ENCODE results near the gene SMARCC2. TPM values are rescaled to one million over a fixed set of nuclear protein-coding genes. Genes with fewer than 3 reads are reported as not detected.

The SMARCC2 gene
- total and polyA plus RNA-seq, 9 of the 15 experiments (the other 6 are each of a cell fraction or from before 2014, with no cell fraction given): 11.9 to 86.0 (median 36.6) TPM

DNA sequence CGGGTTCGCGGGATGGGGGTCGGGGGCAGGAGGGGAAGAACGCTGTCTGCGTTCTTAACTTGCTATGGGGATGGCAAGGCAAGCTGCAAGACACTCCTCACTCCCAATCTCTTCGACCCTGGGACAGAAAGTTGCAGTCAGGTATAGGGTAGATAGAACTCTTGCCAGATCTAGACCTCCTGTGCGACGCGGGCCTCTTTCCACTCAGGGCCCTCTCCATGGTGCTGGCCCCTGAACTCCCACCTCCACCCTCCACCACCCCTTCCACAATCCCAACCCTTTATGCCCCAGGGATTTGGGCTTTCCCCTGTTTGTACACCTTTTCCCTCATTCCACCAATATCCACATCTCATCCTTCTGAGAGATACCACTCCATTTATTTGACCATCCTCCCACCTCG, 35.7 kb upstream of the SMARCC2 start:
- Histone ChIP-seq H2AFZ (ENCODE audit: low read depth, low read length) (peak overlapping the region; percentile 96), H3K4me2 (ENCODE audit: insufficient read depth, low read length) (peak overlapping the region; percentile 97), H3K9me3 (replicated peaks; ENCODE audit: control insufficient read depth, insufficient read depth, low read depth, low read length) (no peaks in the 10 kb centered on the region), H3K9me1 (ENCODE audit: control insufficient read depth, insufficient read depth, low read length) (no peaks in the 10 kb centered on the region), H3K4me3 (peak overlapping the region; percentile 95), H3K27me3 (ENCODE audit: control insufficient read depth in 2 of 2, insufficient read depth in 2 of 2, low read length in 2 of 2) (no peaks in the 10 kb centered on the region), H3K9ac (ENCODE audit: insufficient read depth in 1 of 2, low read depth in 2 of 2, low read length in 2 of 2) (peak overlapping the region; percentile 81 to 92; a peak in 3 of 4 replicates), H3K36me3 (ENCODE audit: control insufficient read depth, insufficient read depth, low read length) (peaks cover 9% of the 10 kb centered on the region; the same call in 2 of the 3 replicates), H3K4me1 (replicated peaks in 1 of 2; ENCODE audit: control insufficient read depth in 2 of 2, insufficient read depth in 2 of 2, low read length in 2 of 2) (peaks cover 28 to 31% of the 10 kb centered on the region in 2 experiments; a peak in 4 of 5 replicates), H3K79me2 (ENCODE audit: control insufficient read depth, insufficient read depth, low read length) (peaks cover 39% of the 10 kb centered on the region), H3K27ac (ENCODE audit: extremely low read depth, low read depth, low read length) (peak overlapping the region; percentile 72; the same call in 2 of the 3 replicates), H4K20me1 (replicated peaks; ENCODE audit: control insufficient read depth, insufficient read depth, low read length) (no peaks in the 10 kb centered on the region)
- ATAC-seq (no peak), DNase-seq (ENCODE audit: extremely low read depth in 1 of 4, low spot score in 3 of 4) (peak in 1 of 4 experiments; percentile 35), FAIRE-seq (no peak)
- ChIA-PET POLR2A (no interaction called here), CTCF (ENCODE audit: low intra/inter-chr PET ratio) (interaction anchor here (0.6 to 2.8 kb wide), 4 partner anchors 9 to 106 kb away, joined by 3 to 31 read pairs (median 14); partner anchors contain the start of gene ZC3H10)
- in situ Hi-C loops (cut with MboI): no loop called here
- intact Hi-C loops (cut with micrococcal nuclease): loop anchor here (1.0 to 10.0 kb wide), 6 partner anchors 19 to 180 kb away; partner anchors contain the start of genes ANKRD52, COQ10A and RPS26
- WGBS (ENCODE audit: insufficient coverage, low coverage, missing lambda C conversion rate): 20% methylated on average over 8 of the region's 11 CpGs
- no TSS peak for BruUV-seq (replicated peaks)
- no peak for TF ChIP-seq HNRNPL (IDR thresholded peaks at IDR 0.05; ENCODE audit: low read depth, low read length)
- TF ChIP-seq EHMT2 (IDR thresholded peaks at IDR 0.05): peak; percentile 94
- TF ChIP-seq, protein P1, sequence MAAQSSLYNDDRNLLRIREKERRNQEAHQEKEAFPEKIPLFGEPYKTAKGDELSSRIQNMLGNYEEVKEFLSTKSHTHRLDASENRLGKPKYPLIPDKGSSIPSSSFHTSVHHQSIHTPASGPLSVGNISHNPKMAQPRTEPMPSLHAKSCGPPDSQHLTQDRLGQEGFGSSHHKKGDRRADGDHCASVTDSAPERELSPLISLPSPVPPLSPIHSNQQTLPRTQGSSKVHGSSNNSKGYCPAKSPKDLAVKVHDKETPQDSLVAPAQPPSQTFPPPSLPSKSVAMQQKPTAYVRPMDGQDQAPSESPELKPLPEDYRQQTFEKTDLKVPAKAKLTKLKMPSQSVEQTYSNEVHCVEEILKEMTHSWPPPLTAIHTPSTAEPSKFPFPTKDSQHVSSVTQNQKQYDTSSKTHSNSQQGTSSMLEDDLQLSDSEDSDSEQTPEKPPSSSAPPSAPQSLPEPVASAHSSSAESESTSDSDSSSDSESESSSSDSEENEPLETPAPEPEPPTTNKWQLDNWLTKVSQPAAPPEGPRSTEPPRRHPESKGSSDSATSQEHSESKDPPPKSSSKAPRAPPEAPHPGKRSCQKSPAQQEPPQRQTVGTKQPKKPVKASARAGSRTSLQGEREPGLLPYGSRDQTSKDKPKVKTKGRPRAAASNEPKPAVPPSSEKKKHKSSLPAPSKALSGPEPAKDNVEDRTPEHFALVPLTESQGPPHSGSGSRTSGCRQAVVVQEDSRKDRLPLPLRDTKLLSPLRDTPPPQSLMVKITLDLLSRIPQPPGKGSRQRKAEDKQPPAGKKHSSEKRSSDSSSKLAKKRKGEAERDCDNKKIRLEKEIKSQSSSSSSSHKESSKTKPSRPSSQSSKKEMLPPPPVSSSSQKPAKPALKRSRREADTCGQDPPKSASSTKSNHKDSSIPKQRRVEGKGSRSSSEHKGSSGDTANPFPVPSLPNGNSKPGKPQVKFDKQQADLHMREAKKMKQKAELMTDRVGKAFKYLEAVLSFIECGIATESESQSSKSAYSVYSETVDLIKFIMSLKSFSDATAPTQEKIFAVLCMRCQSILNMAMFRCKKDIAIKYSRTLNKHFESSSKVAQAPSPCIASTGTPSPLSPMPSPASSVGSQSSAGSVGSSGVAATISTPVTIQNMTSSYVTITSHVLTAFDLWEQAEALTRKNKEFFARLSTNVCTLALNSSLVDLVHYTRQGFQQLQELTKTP (IDR thresholded peaks at IDR 0.05; ENCODE audit: low read depth in 1 of 2, partially characterized antibody in 2 of 2): peak in 1 of 2 experiments; percentile 47
- TF ChIP-seq, protein P2, sequence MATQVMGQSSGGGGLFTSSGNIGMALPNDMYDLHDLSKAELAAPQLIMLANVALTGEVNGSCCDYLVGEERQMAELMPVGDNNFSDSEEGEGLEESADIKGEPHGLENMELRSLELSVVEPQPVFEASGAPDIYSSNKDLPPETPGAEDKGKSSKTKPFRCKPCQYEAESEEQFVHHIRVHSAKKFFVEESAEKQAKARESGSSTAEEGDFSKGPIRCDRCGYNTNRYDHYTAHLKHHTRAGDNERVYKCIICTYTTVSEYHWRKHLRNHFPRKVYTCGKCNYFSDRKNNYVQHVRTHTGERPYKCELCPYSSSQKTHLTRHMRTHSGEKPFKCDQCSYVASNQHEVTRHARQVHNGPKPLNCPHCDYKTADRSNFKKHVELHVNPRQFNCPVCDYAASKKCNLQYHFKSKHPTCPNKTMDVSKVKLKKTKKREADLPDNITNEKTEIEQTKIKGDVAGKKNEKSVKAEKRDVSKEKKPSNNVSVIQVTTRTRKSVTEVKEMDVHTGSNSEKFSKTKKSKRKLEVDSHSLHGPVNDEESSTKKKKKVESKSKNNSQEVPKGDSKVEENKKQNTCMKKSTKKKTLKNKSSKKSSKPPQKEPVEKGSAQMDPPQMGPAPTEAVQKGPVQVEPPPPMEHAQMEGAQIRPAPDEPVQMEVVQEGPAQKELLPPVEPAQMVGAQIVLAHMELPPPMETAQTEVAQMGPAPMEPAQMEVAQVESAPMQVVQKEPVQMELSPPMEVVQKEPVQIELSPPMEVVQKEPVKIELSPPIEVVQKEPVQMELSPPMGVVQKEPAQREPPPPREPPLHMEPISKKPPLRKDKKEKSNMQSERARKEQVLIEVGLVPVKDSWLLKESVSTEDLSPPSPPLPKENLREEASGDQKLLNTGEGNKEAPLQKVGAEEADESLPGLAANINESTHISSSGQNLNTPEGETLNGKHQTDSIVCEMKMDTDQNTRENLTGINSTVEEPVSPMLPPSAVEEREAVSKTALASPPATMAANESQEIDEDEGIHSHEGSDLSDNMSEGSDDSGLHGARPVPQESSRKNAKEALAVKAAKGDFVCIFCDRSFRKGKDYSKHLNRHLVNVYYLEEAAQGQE (IDR thresholded peaks at IDR 0.05; ENCODE audit: borderline replicate concordance): peak; percentile 96
- TF ChIP-seq, protein P2 (CRISPR knock-in tag; IDR thresholded peaks at IDR 0.05; ENCODE audit: low read depth): peak; percentile 88
- 0 out of 2 replicates have a peak, but pooled peaks have one; percentile 22 for TF ChIP-seq ZNF197 (CRISPR knock-in tag; IDR thresholded peaks at IDR 0.05; ENCODE audit: low read depth)
- no peak for TF ChIP-seq PTRF (tag; IDR thresholded peaks at IDR 0.05)
- TF ChIP-seq, protein P3, sequence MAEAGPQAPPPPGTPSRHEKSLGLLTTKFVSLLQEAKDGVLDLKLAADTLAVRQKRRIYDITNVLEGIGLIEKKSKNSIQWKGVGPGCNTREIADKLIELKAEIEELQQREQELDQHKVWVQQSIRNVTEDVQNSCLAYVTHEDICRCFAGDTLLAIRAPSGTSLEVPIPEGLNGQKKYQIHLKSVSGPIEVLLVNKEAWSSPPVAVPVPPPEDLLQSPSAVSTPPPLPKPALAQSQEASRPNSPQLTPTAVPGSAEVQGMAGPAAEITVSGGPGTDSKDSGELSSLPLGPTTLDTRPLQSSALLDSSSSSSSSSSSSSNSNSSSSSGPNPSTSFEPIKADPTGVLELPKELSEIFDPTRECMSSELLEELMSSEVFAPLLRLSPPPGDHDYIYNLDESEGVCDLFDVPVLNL (CRISPR knock-in tag; IDR thresholded peaks at IDR 0.05; ENCODE audit: low read depth): peak; percentile 58; the same call in 1 of the 2 replicates

Measured in K562 (cell line).